GM12864 (cell line): ENCODE measurements around the gene LTBP1.

ENCODE experiments used
- DNase-seq: peaks from one replicate; pipeline ENCODE4 v3.0.0-alpha.2; 2011; ENCODE audit warnings: low read depth
- H3K4me3 ChIP-seq: 2 replicates; pipeline ENCODE4 v1.5.1; 2011; ENCODE audit warnings: mild to moderate bottlenecking, low read depth, low read length, control low read depth
- TF ChIP-seq, protein P1 (sequence below): IDR thresholded peaks from 2 replicates; pipeline ENCODE4 v1.5.1; 2011; ENCODE audit warnings: low read depth, mild to moderate bottlenecking, moderate library complexity, low read length, control low read depth, inconsistent platforms; ENCODE audit errors: missing control alignments

LTBP1 gene

DNA sequence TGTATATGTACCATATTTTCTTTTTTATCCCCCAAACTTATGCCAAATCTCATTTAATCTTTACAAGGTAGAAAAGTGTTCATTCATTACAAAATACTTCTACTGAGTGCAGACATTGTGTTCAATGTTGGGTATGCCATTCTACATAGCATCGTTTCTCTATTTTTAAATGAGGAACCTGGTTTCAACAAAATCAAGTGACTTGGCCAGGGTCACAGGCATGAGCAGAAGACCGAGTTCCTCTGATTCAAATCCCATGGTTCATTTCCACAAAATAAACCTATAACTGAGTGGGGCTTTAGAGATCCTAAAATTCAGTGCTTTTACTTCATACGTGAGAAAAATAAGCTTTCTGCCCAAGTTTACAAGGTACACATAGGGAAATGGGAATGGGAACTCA is 448.3 kb downstream of the LTBP1 start:
- TF ChIP-seq, protein P1, sequence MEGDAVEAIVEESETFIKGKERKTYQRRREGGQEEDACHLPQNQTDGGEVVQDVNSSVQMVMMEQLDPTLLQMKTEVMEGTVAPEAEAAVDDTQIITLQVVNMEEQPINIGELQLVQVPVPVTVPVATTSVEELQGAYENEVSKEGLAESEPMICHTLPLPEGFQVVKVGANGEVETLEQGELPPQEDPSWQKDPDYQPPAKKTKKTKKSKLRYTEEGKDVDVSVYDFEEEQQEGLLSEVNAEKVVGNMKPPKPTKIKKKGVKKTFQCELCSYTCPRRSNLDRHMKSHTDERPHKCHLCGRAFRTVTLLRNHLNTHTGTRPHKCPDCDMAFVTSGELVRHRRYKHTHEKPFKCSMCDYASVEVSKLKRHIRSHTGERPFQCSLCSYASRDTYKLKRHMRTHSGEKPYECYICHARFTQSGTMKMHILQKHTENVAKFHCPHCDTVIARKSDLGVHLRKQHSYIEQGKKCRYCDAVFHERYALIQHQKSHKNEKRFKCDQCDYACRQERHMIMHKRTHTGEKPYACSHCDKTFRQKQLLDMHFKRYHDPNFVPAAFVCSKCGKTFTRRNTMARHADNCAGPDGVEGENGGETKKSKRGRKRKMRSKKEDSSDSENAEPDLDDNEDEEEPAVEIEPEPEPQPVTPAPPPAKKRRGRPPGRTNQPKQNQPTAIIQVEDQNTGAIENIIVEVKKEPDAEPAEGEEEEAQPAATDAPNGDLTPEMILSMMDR = no peak
- DNase-seq = no peak

DNA sequence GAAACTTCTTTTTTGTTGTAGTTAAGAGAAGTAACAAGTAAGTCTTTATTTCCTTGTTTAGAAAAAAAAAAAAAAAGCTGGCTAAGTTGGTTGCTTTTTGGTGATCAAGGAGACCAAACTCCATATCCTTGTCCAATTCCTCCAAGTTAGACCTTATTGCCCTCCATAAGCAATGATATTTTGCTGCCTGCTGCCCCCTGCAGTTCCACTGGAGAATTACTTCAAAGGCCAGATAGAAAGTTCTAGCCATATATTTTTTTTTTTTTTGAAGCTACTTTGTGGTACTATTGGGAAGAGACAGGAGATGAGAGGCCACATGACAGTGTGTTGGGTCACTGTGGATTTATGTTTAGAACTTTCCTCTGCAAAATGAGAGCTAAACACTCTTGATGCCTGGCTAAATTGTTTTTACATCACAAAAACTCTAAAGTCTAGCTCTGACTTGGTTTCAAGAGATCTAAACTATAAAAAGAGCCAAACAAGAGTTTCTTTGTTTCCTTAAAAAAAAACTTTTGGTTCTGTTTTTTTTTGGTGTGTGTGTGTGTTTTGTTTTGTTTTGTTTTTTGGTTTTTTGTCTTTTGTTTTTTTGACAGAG is 449.0 kb downstream of the LTBP1 start:
- no peak overlapping the region for H3K4me3 ChIP-seq
- TF ChIP-seq, protein P1 = peak; percentile 62
- peak; percentile 22 for DNase-seq

More for the DNA sequence above, 448.3 kb downstream of the LTBP1 start:
- no peak overlapping the region for H3K4me3 ChIP-seq

DNA sequence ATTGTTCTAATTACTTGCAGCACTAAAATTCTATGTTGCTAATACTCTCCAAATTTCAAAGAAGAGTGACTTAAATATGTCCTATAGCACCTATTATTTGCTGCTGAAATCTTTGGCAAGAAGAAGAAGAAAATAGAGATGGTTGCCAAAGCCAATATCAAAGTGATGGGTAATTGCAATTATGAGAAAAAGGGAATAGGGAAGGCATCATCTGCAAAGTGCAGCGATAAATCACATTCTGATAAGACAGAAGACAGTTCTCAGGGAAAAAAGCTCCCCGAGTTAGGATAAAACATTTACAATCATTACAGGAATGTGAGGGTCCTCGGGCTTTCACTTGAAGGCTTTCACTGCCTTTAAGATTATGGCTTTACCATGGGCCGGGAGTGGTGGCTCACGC is 457.6 kb downstream of the LTBP1 start:
- TF ChIP-seq, protein P1 = no peak
- H3K4me3 ChIP-seq = no peak overlapping the region
- no peak for DNase-seq

DNA sequence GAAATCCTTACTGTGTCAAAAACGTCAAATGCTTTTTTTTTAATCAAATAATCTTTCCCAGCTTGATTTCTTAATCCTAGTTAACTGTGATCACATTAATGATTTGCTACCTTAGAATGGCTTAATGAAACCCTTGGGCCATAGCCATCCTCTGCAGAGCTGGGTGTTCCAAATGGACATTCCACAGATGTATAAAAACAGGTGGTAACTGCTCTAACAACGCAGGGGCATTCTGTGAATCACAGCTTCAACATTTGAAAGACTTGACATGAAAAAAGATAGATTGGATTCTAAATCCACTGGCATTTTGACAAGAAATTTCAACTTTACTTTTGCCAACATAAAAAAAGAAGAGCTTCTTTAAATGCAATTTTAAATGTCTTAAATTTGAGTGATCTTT is 459.9 kb downstream of the LTBP1 start:
- no peak overlapping the region for H3K4me3 ChIP-seq
- TF ChIP-seq, protein P1 = no peak
- no peak for DNase-seq

DNA sequence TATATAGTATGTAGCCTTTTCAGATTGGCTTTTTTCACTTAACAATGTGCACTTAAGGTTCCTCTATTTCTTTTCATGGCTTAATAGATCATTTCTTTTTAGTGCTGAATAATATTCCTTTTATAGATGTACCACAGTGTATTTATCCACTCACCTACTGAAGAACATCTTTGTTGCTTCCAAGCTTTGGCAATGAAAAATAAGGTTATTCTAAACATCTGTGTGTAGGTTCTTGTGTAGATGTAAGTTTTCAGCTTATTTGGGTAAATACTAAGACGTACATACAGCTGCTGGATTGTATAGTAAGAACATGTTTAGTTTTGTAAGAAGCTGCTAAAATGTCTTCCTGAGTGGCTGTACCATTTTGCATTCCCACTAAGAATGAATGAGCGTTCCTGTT is 461.4 kb downstream of the LTBP1 start:
- H3K4me3 ChIP-seq = no peak overlapping the region
- TF ChIP-seq, protein P1 = no peak
- no peak for DNase-seq

DNA sequence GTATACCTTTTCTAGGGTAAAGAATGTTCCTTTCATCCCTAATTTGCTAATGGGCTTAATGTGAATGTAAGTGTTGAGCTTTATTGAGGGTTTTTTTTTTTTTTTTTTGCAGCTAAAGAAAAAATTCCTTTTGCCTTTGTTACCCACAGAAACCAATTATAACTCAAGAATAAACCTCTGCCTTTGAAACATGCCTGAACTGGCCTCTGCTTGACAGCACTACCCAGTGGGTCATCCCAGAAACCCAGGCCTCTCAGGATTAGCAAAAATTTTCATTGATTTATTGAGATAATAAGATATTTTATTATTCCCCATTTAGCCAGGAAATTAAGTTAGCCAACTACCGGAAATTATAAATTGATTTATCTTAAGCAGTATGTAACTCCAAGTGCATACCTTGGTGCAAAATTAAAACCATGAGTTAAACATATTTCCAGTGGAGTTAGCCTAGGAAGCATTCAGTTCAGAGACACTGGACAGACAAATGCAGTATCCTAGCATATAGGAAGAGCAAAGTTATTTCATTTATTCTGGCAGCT is 462.7 kb downstream of the LTBP1 start:
- H3K4me3 ChIP-seq = no peak overlapping the region
- no peak for DNase-seq
- TF ChIP-seq, protein P1 = no peak

DNA sequence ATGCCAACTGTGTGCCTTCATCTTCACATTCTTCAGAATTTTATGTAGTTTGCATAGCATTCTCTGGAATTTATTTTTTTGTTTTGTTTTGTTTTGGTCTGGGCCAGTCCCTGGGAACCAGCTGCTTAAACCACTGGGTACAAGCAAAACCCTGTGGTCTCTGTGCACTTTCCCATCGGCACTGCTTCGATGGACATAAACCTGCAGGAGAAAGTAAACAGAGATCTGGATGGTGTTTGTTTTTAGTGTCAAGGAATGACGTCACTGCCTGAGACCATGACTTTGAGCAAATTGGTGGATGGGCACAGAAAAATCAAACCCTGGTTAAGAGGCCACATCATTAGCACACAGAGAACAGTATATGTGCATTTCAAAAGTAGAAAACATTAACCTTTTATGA is 465.0 kb downstream of the LTBP1 start:
- H3K4me3 ChIP-seq = no peak overlapping the region
- TF ChIP-seq, protein P1 = no peak
- DNase-seq = no peak
